Astrocyte of the cerebellum (primary cell): ENCODE measurements around the gene KDM7A.

Experiments
- DNase-seq: peaks from one replicate; pipeline ENCODE4 v3.0.0-alpha.2; 2011; ENCODE audit warnings: low read depth
- H3K4me3 ChIP-seq: 2 replicates; pipeline ENCODE4 v1.5.1; 2011; ENCODE audit warnings: mild to moderate bottlenecking, low read depth, low read length, moderate library complexity
- CTCF ChIP-seq: IDR thresholded peaks from 2 replicates; pipeline ENCODE4 v1.5.1; 2012; ENCODE audit warnings: low read length, low read depth, moderate library complexity, mild to moderate bottlenecking; ENCODE audit errors: missing control alignments
- in situ Hi-C: cut with HindIII; loops from 2 replicates; pipeline ENCODE4 v1.10.0; 2017; ENCODE audit warnings: low sequenced_read_pairs

The KDM7A gene

DNA sequence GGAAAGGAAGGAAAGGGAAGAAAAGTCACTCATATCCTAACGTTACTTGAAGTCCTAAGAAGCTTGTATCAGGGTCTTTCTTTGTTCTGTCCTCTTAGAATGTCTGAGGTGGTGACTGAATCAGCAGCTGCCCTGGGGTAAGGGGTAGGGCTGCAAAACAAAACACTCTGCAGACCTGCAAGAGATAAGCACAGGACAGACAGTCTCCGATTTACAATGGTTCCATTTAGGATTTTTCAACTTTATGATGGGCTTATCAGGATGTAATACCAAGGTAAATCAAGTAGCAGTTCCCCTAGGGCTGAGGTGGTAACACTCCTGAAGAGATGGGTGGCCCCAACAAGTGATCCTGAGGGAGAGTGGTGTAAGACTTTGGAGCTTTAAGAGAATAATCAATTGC is 16.5 kb downstream of the KDM7A start:
- no peak for DNase-seq
- in situ Hi-C loops: no loop called here

DNA sequence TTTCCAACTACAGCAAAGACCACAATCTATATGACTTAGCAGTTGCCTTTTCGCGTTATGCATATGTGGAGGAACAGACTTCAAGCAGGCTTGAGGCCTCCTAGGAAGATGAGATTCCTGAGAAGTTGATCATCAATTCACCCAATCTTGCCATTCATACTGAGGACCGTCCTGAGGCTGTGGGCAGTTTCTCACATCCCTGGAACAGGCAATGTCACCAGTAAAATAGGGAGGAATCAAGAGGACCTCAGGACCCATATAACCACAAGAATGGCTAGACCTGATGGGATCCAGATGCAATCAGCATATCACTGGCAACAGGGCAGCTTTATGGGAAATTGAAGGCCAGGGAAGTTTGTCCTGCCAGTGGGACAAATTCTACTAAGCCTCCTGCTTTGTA is 17.3 kb downstream of the KDM7A start:
- DNase-seq: no peak
- no peak for TF ChIP-seq CTCF
- in situ Hi-C loops: no loop called here
- H3K4me3 ChIP-seq: no peak overlapping the region

More for the DNA sequence above, 16.5 kb downstream of the KDM7A start:
- no peak overlapping the region for H3K4me3 ChIP-seq
- TF ChIP-seq CTCF: no peak

GRCh38 chr7:140156460-140157080 is 20.2 kb downstream of the KDM7A start:
- TF ChIP-seq CTCF: no peak
- in situ Hi-C loops: no loop called here
- DNase-seq: no peak
- no peak overlapping the region for H3K4me3 ChIP-seq

GRCh38 chr7:140155428-140155827 is 21.4 kb downstream of the KDM7A start:
- in situ Hi-C loops: no loop called here
- no peak for TF ChIP-seq CTCF
- H3K4me3 ChIP-seq: no peak overlapping the region
- no peak for DNase-seq

DNA sequence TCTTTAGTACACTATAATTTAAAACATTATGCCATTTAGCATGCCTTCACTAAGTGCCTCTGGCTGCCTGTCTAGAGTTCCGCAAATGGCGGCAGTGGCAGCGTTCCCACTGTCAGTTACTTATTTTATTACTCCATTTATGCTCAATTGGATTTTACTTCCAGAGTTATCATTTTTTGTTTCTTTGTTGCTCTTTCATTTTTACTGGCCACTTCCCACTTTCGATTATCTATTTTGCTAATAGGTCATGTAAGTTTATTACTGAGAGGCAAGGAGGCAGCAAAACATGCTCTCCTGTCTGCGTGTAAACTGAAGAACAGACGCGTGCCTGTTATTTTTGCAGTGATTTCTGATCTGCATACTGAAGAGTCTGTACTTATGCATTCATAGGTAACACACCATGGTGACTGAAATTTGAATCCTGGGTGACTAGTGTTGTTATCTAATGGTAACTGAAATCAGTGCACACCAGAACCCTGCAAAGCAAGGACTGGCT is 23.1 kb downstream of the KDM7A start:
- H3K4me3 ChIP-seq: no peak overlapping the region
- in situ Hi-C loops: no loop called here
- no peak for DNase-seq
- TF ChIP-seq CTCF: no peak

- in situ Hi-C loops: no loop called here
Observed at GRCh38 chr7:140146574-140146973, 30.2 kb downstream of the KDM7A start.

More at GRCh38 chr7:140146574-140146973, 30.2 kb downstream of the KDM7A start:
- no peak for TF ChIP-seq CTCF
- no peak overlapping the region for H3K4me3 ChIP-seq
- no peak for DNase-seq
